ENCODE measurements around the gene MFSD12. TPM values are rescaled to one million over a fixed set of nuclear protein-coding genes. Genes with fewer than 3 reads are reported as not detected.

The MFSD12 gene
- total RNA-seq, 4 donors from 2014 or later, result 36.4 to 90.9 (median 66.7) TPM

DNA sequence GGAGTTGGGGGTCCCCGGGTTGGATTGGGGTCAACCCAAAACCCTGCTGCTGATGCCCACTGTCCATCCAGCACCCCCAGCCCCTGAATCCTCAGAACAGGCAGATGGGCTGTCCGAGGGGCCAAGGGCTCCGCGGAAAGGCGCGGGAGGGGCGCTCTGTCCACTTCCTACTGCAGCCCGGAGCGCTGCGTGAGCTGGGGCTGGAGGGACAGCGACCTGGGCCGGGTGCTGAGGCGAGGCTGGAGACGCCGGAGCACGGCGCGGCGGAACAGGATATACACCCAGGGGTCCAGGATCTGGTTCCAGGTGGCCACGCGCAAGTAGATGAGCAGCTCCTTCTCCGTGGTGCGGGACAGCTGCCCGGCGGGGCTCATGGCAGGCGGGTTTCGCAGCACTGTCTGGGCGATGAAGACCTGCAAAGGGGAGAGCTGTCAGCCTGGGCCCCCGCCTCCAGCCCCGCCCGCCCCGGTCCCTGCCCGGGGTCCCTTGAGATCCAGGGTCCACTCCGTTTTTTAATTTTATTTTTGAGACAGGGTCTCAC, 38.2 kb upstream of the MFSD12 start:
- DNase-seq, result no peak
- no peaks in the 10 kb centered on the region for H3K9me3 ChIP-seq
- intact Hi-C loops (cut with DNase I), result no loop called here
- no peak overlapping the region for H3K27ac ChIP-seq
- H3K36me3 ChIP-seq, result no peaks in the 10 kb centered on the region
- 73 to 91% methylated on average over 10 to 34 of the region's 34 CpGs for WGBS, 2 donors
- H3K4me3 ChIP-seq (replicated peaks in 1 of 3), result no peak overlapping the region
- no peak for TF ChIP-seq POLR2A (IDR thresholded peaks at IDR 0.05)
- TF ChIP-seq, protein P1, sequence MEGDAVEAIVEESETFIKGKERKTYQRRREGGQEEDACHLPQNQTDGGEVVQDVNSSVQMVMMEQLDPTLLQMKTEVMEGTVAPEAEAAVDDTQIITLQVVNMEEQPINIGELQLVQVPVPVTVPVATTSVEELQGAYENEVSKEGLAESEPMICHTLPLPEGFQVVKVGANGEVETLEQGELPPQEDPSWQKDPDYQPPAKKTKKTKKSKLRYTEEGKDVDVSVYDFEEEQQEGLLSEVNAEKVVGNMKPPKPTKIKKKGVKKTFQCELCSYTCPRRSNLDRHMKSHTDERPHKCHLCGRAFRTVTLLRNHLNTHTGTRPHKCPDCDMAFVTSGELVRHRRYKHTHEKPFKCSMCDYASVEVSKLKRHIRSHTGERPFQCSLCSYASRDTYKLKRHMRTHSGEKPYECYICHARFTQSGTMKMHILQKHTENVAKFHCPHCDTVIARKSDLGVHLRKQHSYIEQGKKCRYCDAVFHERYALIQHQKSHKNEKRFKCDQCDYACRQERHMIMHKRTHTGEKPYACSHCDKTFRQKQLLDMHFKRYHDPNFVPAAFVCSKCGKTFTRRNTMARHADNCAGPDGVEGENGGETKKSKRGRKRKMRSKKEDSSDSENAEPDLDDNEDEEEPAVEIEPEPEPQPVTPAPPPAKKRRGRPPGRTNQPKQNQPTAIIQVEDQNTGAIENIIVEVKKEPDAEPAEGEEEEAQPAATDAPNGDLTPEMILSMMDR (IDR thresholded peaks at IDR 0.05), result no peak
- no peaks in the 10 kb centered on the region for H3K4me1 ChIP-seq
- H3K27me3 ChIP-seq, result no peaks in the 10 kb centered on the region

DNA sequence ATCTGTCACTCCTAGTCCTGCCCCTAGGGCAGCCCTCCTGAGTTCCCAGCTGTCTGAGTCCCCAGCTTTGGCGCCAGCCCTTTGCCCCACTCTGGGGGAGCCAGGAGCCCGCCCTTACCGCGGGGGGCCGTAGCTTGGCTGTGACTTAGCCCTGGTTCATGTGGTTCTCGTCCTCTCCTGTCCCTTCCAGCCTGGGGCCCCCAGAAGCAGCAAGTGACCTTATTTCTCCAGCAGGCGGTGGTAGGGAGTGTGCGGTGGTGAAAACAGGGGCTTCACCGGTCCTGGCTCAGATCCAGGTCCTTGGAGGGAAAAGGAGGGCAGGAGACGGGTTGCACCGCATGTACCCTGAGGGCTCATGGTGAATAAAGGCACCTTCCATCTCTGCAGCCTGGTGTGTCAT, 35.8 kb upstream of the MFSD12 start:
- Histone ChIP-seq H3K4me1 (no peaks in the 10 kb centered on the region), H3K36me3 (no peaks in the 10 kb centered on the region), H3K4me3 (replicated peaks in 1 of 3) (no peak overlapping the region), H3K27me3 (no peaks in the 10 kb centered on the region), H3K9me3 (no peaks in the 10 kb centered on the region), H3K27ac (no peak overlapping the region)
- no peak for TF ChIP-seq POLR2A (IDR thresholded peaks at IDR 0.05)
- DNase-seq, result no peak
- intact Hi-C loops (cut with DNase I), result no loop called here
- 28 to 40% methylated on average over 5 to 11 of the region's 11 CpGs for WGBS, 2 donors

- Histone ChIP-seq H3K27me3 (no peaks in the 10 kb centered on the region), H3K27ac (no peak overlapping the region), H3K36me3 (no peaks in the 10 kb centered on the region), H3K9me3 (no peaks in the 10 kb centered on the region), H3K4me3 (replicated peaks in 1 of 3) (no peak overlapping the region), H3K4me1 (peaks cover 0 to 2% of the 10 kb centered on the region in 2 donors)
- no peak for DNase-seq
- TF ChIP-seq, protein P1 (IDR thresholded peaks at IDR 0.05), result no peak
- no peak for TF ChIP-seq POLR2A (IDR thresholded peaks at IDR 0.05)
- WGBS, 2 donors, result 79 to 87% methylated on average over 8 of the region's 9 CpGs
- intact Hi-C loops (cut with DNase I), result no loop called here
Measured at GRCh38 chr19:3591876-3592613, 34.7 kb upstream of the MFSD12 start.

GRCh38 chr19:3590991-3591659, 33.7 kb upstream of the MFSD12 start:
- no peak for DNase-seq
- H3K4me3 ChIP-seq (replicated peaks in 1 of 3), result no peak overlapping the region
- H3K9me3 ChIP-seq, result no peaks in the 10 kb centered on the region
- intact Hi-C loops (cut with DNase I), result no loop called here
- peaks cover 4 to 11% of the 10 kb centered on the region in 2 donors for H3K4me1 ChIP-seq
- H3K27me3 ChIP-seq, result peaks cover 1% of the 10 kb centered on the region
- no peak overlapping the region for H3K27ac ChIP-seq
- TF ChIP-seq POLR2A (IDR thresholded peaks at IDR 0.05), result no peak
- TF ChIP-seq, protein P1 (IDR thresholded peaks at IDR 0.05), result no peak
- H3K36me3 ChIP-seq, result no peaks in the 10 kb centered on the region
- WGBS, 2 donors, result 88 to 100% methylated on average over 4 to 8 of the region's 8 CpGs

DNA sequence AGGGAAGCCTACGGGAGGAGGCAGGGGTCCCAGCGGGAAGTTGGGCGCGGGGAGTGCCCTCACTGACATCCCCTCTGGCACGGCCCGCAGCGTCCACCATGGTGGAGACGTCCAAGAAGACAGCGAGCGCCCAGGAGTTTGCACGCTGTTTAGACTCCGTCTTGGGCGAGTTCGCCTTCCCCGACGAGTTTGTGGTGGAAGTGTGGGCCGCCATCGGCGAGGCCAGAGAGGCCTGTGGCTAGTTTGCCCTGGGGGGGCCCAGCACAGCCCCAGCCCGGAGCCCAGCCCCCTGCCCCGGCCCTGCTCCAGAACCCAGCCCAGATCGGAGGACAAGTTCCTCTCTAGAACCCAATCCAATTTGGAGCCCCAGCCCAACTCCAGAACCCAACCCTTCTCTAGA, 32.6 kb upstream of the MFSD12 start:
- H3K27me3 ChIP-seq, result peaks cover 7% of the 10 kb centered on the region
- H3K9me3 ChIP-seq, result no peaks in the 10 kb centered on the region
- peaks cover 4 to 21% of the 10 kb centered on the region in 2 donors for H3K4me1 ChIP-seq
- no peak for DNase-seq
- TF ChIP-seq, protein P1 (IDR thresholded peaks at IDR 0.05), result no peak
- no peak for TF ChIP-seq POLR2A (IDR thresholded peaks at IDR 0.05)
- WGBS, 2 donors, result 93 to 95% methylated on average over 19 to 20 of the region's 22 CpGs
- H3K4me3 ChIP-seq (replicated peaks in 1 of 3), result no peak overlapping the region
- intact Hi-C loops (cut with DNase I), result no loop called here
- no peak overlapping the region for H3K27ac ChIP-seq
- H3K36me3 ChIP-seq, result no peaks in the 10 kb centered on the region

All from thyroid gland (tissue), 4 donors.